DMS79 treated with DMSO at 0.1 percent for 48 hours (cell line): ENCODE measurements around the gene SNRNP25.
"Not testable (repeated sequence)": the region's sequence is repeated elsewhere in the genome, so short reads cannot be mapped to it uniquely, and the experiment has no call there.

Experiments
- DNase-seq: peaks from one replicate; lab custom pipeline; 2025; lab: John Stamatoyannopoulos, UW

Gene SNRNP25

DNA sequence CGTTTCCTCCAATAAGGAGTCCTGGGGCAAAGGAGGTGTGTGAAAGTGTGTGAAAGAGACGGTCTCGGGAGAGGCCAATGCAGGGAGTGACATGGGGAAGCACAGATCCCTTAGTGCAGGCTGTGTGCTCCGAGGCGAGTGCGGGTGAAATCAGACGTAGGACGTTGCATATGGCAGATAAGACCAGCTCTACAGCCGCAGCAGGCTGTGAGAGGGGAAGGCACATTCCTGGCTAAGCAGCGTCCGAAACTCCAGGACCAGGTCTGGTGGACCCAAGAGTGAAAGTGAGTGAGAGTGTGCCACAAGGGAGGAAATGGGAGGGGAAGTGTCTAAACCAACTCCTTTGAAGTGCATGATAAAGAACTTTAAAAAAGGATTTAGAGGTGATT is 11.6 kb upstream of the SNRNP25 start:
- DNase-seq, result no peak

DNA sequence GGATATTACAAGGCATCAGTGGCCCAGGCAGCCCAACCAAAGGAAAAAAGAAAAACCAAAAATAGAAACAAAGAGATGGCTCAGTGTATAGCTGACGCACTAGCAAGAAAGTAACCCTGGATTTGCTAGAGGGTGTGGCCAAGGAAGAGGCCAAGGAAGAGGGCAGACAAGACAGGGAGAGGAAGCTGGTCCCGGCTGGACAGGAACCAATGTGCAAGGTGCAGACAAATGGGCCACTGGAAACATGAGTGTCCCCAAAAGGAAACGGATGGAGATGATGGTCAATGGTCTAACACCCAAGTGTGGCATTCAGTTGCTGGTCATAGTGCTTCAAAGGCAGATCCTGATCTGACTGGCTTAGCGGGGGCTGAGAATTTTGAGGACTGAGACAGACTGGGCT is 10.9 kb upstream of the SNRNP25 start:
- no peak for DNase-seq

DNA sequence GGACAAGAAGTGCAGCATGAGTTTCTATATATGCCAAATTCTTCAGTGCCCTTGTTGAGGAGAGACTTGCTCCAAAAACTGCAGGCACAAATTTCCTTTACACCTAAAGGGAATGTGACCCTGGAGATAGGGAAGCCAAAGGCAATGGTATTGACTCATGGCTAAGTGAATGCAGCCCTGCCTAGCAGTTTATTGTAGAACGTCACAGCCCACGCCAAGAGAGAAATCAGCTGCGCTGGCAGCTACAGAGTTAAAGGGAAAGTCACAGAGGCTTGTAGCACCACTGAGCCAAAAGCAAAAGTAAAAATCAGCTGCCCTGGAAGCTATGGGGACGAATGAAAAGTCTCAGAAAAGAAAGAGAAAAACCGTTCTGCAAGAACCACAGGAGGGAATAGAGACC is 10.3 kb upstream of the SNRNP25 start:
- no peak for DNase-seq

DNA sequence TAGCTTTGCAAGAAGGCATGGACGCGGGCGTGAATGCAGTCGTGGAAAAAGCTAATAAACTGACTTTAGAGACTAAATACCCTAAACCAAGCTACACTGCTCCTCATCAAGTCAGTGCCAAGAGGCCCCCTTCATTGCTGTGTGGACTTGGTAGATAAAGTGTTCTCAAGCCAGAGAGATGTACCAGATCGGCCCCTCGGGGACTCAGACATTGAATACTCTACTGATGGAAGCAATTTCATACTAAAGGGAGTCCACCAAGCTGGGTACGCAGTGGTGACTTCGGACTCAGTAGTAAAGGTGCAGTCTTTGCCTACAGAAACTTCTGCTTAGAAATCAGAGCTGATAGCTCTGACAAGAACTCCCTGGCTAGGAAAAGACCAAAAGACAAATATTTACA is 9.0 kb upstream of the SNRNP25 start:
- DNase-seq, result no peak

DNA sequence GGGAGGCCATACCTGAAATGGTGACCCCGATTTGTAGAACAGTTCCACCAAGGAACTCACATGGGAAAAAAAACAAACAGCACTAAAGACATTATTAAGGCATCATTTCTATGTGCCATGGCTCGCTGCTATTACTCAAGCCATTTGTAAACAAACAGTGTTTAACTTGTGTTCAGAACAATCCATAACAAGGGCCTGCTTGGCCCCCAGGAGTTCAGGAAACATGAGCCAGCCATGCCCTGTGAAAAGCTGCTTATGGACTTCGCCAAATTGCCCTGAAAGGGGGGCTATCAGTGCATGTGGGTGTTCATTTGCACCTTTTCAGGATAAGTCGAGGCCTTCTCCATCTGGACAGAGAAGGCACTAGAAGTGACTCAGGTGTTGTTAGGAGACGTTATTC is 8.2 kb upstream of the SNRNP25 start:
- DNase-seq, result peak; percentile 52

DNA sequence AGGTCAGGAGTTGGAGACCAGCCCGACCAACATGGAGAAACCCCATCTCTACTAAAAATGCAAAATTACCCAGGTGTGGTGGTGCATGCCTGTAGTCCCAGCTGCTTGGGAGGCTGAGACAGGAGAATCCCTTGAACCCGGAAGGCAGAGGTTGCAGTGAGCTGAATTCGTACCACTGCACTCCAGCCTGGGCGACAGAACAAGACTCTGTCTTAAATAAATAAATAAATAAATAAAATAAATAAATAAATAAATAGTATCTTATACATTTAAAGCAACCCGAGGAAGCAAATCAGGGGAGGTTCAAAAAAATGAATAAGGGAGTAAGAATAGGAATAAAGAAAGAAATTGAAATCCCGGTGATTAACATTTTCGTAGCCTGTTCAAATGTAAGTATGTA is 7.1 kb upstream of the SNRNP25 start:
- not testable (repeated sequence) for DNase-seq

DNA sequence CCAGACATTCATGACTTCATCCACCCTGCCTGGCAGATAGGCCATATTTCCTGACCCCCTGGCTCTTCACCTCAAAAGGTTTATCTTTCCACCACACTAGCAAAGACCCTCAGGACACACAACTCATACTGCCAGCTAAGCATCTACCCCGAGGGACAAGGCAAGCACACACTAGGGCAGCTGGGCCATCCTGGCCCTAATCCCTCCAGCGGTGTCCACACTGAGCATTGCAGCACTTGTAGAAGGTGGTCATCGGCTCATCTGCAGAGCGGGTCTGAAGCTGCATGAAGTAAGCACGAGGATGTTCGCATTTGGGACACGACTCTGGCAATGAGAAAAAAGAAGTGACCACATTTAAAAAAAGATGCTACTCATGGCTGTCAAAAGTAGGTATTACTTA is 6.4 kb upstream of the SNRNP25 start:
- no peak for DNase-seq

DNA sequence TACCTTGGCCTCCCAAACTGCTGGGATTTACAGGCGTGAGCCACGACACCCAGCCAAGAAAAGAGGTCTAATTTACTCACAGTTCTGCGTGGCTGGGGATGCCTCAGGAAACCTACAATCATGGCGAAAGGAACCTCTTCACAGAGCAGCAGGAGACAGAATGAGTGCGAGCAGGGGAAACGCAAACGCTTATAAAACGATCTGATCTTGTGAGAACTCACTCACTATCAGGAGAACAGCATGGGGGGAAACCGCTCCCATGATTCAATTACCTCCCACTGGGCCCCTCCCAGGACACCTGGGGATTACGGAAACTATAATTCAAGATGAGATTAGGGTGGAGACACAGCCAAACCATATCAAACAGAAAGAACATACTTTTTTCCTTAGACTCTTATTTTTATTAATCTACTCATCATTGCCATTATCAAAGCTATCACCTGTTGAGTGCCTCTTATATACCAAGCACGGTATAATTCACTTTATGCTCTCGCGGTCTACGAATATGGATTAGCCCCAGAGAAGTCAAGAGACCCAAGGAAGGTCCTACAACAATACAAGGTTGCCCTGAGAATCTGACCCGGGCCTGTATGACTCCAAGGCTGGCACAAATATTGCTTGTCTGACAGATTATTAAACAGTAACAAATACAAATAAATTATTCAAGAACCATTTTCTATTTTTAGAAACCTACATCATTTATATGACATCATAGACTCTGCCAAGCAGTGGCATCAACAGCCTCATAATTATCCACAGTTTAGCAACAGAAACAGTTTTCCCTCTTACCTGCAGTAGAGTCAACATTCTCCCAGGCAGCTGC is 2.6 kb upstream of the SNRNP25 start:
- DNase-seq, result no peak

DNA sequence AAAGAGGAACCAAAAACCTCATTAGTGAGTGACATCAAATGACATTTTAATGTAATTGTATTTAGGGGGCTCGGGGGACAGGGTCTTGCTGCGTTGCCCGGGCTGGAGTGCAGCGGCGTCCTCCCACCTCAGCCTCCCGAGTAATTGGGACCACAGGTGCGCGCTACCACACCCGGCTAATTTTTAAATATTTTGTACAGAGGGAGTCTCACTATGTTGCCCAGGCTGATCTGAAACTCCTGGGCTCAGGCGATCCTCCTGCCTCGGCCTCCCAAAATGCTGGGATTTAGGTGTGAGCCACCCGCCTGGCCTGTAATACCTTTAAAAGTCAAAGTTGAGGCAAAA is 581 bp downstream of the SNRNP25 start:
- DNase-seq, result no peak

DNA sequence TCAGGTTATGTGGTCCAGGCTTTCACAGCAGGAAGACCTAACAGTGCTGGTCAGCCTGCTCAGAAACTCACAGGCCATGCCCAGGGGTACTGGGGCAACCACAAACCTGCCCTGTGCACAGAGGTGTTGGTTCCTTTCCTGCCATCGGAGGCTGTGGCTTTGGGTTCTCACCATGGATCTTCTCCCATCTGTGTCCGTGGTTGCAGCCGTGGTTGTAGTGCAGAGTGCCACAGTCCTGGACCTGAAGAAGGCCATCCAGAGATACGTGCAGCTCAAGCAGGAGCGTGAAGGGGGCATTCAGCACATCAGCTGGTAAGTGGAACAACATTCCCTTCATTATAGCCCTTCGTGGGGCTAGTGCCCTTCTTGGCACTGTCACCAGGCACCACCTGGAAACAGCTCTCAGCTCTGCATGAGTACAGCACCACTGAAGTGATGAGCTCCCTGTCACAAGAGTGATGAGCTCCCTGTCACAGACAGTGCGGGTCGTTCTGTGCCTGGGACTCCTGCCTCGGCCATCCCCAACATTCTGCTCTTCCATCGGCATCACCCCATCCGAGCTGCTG is 2.0 kb downstream of the SNRNP25 start:
- no peak for DNase-seq

DNA sequence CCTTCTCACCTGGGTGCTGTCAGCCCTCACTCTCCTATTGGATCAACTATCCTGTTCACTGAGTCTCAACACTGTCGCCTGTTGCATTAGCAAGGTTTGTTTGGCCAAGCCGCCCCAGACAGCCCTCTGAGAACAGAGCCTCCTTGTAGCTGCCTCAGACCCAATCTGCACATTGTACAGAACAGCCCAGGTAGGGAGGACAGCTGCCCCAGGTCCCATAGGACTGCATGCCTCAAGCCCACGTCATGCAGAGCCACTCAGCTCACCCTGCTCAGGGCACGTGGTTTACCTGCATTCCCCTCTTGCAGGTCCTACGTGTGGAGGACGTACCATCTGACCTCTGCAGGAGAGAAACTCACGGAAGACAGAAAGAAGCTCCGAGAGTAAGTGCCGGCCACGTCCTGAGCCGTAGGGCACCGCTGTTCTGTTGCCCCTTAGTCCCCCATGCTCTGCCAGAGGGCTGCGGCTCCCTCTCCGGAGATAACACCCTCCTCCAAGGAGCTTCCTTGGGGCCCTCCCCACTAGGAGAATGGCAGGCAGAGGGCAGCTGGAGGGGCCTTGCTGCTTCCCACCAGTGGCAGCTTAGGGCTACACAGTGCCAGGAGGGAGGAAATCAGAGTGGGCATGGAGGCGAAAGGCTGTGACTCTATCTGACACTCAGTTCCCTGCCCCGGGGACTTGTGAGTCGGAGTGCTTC is 2.8 kb downstream of the SNRNP25 start:
- DNase-seq, result no peak

DNA sequence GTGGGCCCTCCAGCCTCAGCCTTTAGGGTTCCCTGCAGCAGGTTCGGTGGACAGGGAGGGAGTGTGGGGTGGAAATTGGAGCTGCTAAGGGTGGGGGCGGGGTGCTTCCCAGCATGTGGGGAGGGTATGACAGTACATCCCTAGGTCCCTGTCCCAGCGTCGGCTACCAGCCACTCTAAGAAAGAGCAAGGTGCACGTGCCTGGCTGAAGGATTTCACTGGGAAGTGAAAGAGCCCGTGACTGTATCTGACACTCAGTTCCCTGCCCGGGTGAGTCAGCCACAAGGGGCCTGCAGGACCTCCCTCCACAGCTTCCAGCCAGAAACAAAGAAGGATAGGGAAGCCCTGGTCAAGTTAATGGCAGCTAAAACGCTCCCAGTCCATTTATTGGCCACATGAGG is 4.1 kb downstream of the SNRNP25 start:
- DNase-seq, result no peak

DNA sequence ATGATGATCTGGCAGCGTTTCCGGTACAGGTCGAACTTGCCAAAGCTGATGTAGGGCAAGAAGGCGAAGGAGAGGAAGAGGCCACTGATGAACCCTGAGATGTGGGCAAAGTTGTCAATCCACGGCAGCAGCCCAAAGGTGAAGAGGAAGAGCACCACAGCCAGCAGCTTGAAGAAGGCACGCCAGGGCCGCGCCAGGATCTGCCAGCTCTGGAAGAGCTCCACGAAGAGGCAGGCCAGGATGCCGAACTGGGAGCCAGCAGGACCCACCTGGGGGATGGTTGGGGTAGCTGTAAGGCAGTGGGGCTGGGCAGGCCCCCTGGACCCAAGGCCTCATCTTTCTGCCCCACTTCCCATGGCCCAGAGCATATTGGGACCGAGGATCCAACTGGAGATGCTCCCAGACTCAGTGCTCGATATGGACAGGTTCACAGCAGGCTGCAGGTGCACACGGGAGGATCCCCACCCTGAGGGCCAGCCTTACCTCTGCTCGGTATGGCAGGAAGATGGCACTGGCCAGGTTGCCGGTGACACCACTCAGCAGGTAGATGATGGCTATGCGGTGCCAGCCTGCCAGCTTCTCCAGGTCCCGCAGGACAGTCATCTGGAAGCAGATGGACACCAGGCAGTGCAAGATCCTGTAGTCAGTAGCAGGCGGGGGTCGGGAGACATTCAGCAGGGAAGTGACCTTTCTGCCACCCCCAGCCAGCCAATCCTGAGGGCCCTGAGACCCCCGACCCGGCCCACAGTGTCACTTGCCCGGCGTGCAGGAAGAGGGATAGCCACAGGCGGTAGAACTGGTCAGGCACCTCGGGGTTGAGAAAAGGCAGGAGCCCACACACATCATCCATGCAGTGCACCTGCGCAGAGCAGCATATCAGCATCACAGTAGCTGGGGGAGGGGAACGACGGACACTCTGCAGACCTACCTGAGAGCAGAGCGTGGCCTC is 5.1 kb downstream of the SNRNP25 start:
- DNase-seq, result no peak

DNA sequence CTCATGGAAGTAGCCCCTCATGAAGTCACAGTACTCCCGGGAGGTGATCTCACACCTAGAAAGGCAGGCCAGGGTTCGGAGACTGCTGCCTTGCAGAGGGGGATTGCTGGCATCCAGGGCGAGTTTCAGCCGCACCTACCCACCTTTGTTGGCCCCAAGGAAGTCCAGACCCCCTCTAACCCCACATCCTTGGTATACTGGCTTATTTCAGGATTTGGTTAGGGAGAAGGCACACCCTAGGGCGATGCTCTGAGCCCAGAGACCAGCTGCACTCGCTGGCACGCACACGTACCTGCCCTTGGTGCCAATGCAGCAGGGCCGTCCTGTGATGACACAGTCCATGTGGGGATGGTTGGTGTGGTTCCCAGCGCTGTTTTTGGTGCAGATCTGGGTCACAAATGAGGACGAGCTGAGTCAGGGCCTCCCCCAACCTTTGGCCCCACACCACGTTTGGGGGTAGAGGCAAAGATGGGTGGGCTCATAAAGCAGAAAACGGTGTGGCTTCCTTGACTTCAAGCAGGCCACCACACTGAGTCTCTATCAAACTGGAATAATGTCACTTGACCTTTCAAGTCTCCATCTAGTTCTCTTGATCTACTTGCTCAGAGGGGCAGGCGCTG is 5.9 kb downstream of the SNRNP25 start:
- DNase-seq, result no peak

DNA sequence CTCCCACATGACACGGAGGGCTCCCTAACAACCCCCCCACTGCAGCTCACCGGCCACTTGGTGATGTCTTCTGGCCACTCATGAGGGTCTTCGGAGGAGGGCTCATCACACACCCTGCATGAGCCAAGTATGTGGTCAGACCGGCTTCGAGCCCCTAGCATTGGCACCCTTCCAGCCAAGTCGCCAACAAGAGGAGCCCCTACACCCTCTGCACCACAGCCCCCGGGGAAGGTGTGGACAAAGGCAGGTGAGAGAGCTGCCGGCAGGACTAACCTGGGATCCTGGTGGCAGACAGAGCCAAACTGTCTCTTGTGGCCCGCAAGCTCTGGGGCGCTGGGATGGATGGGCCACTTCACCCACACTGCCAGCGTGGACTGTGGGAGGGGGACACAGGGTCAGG is 6.5 kb downstream of the SNRNP25 start:
- DNase-seq, result no peak

DNA sequence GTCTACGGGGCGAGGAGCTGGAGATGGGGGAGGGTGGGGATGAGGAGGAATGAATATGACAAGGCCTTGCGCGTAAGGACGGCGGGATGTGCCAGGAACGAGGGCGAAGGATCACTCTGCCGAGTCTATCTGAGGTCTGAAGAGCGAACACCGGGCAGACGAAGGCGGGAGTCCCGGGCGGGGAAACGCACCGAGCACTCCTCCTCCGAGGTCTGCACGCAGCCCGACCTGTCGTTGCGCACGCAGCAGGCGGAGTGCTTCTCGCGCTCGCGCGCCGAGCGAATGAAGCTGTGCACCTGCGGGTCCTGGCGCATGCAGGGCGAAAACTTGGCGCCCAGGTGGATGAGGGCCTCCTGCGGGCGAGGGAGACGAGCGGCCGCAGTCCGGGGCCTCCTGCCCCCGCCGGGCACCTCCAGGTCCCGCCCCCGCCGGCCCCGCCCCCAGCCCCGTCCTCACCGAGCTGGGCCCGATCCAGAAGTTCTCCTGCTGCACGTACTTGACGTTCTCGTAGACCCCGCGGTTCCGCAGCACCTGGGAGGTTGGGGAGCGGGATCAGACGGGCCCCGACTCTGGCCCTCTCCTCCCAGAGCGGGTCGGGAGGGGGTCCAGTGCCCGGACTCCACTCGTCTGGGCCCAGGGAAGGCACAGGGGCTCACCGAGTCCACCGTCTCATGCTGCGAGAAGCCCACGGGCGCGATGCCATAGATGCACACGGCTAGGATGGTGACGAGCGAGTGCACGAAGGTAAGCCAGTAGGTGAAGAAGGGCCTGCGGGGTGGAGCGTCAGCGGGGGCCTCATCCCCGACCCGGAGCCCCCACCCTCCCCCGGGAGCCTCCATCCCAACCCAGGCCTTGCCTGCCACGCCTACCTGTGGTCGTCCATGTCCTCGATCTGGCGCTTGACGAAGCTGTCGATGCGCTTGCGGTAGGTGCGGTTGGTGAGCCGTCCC is 7.6 kb downstream of the SNRNP25 start:
- DNase-seq, result no peak

DNA sequence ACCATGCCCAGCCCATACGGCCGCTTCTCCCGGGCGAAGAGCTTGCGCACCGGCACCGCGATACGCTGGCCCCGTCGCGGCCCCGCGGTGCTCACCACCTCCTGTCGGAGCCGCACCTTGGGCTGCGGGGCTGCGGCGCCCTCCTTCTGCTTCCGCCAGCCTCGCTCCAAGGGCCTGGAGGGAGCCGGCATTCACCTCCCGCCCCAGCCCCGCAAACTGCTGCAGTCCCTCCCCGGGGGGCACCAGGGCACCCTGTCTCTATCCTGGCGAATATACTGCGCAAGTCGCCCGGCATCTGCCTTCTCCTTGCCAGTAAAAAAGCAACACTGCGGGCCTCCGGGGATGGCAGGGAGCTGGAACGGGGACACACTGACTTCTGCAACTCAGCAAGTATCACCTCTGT is 8.3 kb downstream of the SNRNP25 start:
- DNase-seq, result no peak

DNA sequence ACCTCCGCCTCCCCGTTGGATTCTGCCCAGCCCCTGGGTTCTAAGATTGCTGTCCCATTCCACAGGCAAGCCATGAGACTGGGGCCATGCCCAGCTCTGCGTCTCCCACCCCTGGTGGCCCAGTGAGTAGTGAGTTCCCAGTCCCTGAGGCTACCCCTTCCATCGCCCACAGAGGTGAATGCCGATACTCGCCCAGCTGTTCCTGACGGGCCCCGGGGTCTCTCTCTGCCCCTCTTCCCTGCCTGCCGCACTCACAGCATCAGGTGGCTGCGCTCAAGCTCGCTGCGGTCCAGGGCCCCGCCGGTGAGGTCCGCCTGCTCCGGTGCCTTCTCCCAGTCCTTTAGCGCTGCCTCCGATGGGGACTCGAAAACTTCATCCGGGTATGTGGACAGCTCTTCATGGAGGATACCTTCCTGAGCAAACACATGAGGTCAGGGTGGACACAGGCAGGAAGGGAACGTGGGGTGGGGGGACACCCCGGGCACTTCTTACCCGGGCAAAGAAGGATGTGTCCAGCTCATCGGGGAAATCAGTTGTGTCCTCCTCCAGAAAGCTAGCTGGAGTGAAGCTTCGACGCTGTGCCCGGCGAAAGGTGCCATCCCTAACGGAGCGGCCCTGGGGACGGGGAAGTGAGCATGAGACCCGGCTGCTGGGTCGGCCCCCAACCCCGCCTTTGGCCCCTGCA is 8.8 kb downstream of the SNRNP25 start:
- DNase-seq, result no peak

DNA sequence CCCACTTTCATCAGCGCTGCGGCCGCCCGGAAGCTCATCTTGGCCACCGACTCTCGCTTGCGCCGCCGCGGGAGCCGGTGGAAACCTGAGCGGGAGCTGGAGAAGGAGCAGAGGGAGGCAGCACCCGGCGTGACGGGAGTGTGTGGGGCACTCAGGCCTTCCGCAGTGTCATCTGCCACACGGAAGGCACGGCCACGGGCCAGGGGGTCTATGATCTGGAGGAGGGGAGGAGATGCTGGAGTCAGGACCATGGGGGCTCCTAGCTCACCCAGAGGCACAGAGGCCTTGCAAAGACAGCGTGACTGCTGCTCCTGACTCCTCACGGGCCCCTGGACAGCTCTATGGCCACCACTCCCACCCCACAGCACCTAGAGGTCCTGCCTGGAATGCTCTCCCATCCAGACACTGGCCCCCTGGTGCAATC is 9.4 kb downstream of the SNRNP25 start:
- no peak for DNase-seq

DNA sequence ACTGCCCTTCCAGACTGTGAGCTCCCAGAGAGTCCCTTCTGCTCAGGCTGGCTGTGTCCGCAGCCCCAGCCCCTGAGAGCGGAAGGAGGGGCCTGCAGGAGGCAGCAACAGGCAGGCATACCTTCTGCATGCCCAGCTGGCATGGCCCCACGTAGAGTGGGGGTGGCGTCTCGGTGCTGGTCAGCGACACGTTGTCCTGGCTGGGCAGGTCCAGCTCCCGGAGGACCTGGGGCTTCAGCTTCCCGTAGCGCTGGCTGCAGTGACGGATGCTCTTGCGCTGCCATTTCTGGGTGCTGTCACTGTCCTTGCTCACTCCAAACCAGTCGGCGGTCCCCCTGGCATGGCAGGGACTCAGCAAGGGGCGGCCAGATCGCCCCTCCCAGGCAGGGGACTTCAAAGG is 9.8 kb downstream of the SNRNP25 start:
- DNase-seq, result peak; percentile 50
